ENCODE measurements around the gene TAF10.

Gene TAF10

DNA sequence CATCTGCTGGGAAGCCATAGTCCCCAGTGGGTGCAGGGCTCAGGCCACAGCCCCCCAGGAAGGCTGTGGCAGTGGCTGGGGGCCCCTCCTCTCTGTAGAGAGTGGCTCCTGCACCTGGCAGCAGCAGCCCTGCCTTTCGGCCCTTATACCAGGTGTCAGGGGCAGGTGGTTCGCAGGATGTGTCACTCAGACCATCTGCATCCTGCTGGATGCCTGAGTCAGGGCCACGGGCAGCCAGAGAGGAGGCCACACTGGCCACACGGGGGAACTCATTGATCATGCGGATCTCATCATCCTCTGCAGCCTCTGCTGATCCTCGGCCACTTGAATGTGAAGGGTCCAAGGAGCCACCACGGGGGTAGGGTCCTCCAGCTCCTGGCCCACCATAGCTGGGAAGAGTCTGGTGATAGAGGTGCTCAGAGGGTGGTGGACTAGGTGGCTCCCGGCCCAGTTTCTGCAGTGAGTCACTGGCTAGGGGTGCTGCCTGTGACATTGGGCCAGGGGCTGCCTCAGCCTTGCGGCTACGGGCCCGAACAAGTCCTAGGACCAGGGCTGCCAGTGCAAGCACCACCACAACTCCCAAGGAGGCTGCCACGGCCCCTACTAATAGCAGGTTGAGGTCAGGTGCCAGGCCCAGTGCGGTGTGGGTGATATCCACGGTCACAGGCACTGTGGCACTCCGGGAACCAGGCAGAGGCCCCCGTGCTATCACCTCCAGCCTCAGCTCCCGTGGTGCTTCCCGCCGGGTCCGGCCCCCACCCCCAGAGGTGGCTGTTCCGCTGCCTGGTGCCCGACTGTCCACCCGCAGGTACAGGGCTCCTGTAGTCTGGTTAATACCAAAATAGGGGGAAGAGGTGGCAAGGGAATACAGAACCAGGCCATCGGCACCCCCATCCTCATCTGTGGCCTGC is 10.5 kb upstream of the TAF10 start:
- peaks cover 21% of the 10 kb centered on the region for H3K4me1 ChIP-seq (ENCODE audit: insufficient read depth, low read length, severe bottlenecking)
- H3K9me3 ChIP-seq (ENCODE audit: low read length) = no peaks in the 10 kb centered on the region
- H3K27ac ChIP-seq (ENCODE audit: low read depth, low read length, poor library complexity, severe bottlenecking) = no peak overlapping the region
- no peaks in the 10 kb centered on the region for H3K9me2 ChIP-seq (ENCODE audit: low read depth, low read length)
- no peaks in the 10 kb centered on the region for H3F3A ChIP-seq (ENCODE audit: insufficient read depth, low read length)
- no peaks in the 10 kb centered on the region for H3K36me3 ChIP-seq (ENCODE audit: insufficient read depth, low read length)
- H3K27me3 ChIP-seq (ENCODE audit: insufficient read depth, low read length) = 0 out of 2 replicates have a peak, but pooled peaks cover 4% of the 10 kb centered on the region
- TF ChIP-seq, protein P1, sequence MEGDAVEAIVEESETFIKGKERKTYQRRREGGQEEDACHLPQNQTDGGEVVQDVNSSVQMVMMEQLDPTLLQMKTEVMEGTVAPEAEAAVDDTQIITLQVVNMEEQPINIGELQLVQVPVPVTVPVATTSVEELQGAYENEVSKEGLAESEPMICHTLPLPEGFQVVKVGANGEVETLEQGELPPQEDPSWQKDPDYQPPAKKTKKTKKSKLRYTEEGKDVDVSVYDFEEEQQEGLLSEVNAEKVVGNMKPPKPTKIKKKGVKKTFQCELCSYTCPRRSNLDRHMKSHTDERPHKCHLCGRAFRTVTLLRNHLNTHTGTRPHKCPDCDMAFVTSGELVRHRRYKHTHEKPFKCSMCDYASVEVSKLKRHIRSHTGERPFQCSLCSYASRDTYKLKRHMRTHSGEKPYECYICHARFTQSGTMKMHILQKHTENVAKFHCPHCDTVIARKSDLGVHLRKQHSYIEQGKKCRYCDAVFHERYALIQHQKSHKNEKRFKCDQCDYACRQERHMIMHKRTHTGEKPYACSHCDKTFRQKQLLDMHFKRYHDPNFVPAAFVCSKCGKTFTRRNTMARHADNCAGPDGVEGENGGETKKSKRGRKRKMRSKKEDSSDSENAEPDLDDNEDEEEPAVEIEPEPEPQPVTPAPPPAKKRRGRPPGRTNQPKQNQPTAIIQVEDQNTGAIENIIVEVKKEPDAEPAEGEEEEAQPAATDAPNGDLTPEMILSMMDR (IDR thresholded peaks at IDR 0.05; ENCODE audit: low read length) = no peak
- TF ChIP-seq EZH2 (IDR thresholded peaks at IDR 0.05; ENCODE audit: borderline replicate concordance, low read length) = no peak
- no peaks in the 10 kb centered on the region for H3K79me2 ChIP-seq (ENCODE audit: insufficient read depth, low read length)
- no peak overlapping the region for H3K4me3 ChIP-seq (ENCODE audit: low read depth, low read length, poor library complexity, severe bottlenecking)
- H4K20me1 ChIP-seq (ENCODE audit: insufficient read depth, low read length) = no peaks in the 10 kb centered on the region
- no peak overlapping the region for H2AFZ ChIP-seq (ENCODE audit: low read length)
- no peak overlapping the region for H3K4me2 ChIP-seq (ENCODE audit: low read length)
- no peak overlapping the region for H3K9ac ChIP-seq (ENCODE audit: low read length)

DNA sequence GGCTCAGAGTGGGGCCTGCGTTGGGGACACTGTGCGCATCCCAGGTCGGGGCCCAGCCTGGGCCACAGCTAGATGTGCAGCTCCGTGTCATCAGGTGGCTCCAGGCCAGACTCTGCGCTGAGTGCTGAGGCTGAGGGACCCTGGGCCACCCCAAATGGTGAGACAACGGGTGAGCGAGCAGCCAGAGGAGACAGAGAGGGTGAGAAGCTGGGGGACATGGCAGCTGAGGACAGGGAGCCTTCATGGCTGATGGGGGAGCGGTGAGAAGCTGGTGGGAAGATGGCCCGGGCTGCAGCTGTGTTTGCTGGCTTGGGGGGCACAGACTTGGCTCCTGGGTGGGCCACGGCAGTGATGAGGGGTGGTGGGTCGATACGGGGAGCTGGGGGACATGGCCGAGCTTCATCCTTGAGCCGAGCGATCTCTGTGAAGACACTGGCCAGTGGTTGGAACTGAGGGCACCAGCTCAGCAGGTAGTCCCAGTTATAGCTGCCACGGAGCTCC is 9.7 kb upstream of the TAF10 start:
- Histone ChIP-seq H3K79me2 (ENCODE audit: insufficient read depth, low read length) (no peaks in the 10 kb centered on the region), H2AFZ (ENCODE audit: low read length) (no peak overlapping the region), H3F3A (ENCODE audit: insufficient read depth, low read length) (no peaks in the 10 kb centered on the region), H3K9ac (ENCODE audit: low read length) (no peak overlapping the region), H3K9me2 (ENCODE audit: low read depth, low read length) (no peaks in the 10 kb centered on the region), H3K4me1 (ENCODE audit: insufficient read depth, low read length, severe bottlenecking) (peaks cover 19% of the 10 kb centered on the region), H4K20me1 (ENCODE audit: insufficient read depth, low read length) (no peaks in the 10 kb centered on the region), H3K36me3 (ENCODE audit: insufficient read depth, low read length) (no peaks in the 10 kb centered on the region), H3K4me3 (ENCODE audit: low read depth, low read length, poor library complexity, severe bottlenecking) (no peak overlapping the region), H3K4me2 (ENCODE audit: low read length) (no peak overlapping the region), H3K9me3 (ENCODE audit: low read length) (no peaks in the 10 kb centered on the region), H3K27me3 (ENCODE audit: insufficient read depth, low read length) (0 out of 2 replicates have a peak, but pooled peaks cover 4% of the 10 kb centered on the region), H3K27ac (ENCODE audit: low read depth, low read length, poor library complexity, severe bottlenecking) (no peak overlapping the region)
- TF ChIP-seq, protein P1 (IDR thresholded peaks at IDR 0.05; ENCODE audit: low read length) = no peak
- TF ChIP-seq EZH2 (IDR thresholded peaks at IDR 0.05; ENCODE audit: borderline replicate concordance, low read length) = no peak

DNA sequence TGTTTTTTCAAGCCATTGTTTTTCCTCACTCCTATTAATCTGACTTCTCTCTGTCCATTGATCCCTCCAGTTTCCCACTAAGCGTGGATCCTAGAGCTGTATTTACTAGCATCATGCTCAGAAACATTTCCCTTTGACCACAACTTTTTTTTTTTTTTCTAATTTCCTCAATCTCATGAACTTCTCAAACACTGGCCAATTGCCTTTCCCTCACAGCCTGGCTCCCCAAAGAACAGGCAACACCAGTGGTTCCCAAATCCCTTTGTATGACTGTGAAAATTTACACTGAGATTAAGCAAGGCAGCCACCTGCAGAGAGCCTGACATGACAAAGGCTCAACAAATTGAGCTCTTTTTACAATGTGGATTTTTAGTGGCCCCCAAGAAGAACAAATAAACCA is 8.6 kb upstream of the TAF10 start:
- Histone ChIP-seq H2AFZ (ENCODE audit: low read length) (no peak overlapping the region), H4K20me1 (ENCODE audit: insufficient read depth, low read length) (no peaks in the 10 kb centered on the region), H3K36me3 (ENCODE audit: insufficient read depth, low read length) (0 out of 2 replicates have a peak, but pooled peaks cover 2% of the 10 kb centered on the region), H3K27me3 (ENCODE audit: insufficient read depth, low read length) (0 out of 2 replicates have a peak, but pooled peaks cover 4% of the 10 kb centered on the region), H3K4me2 (ENCODE audit: low read length) (no peak overlapping the region), H3K79me2 (ENCODE audit: insufficient read depth, low read length) (no peaks in the 10 kb centered on the region), H3K9me2 (ENCODE audit: low read depth, low read length) (no peaks in the 10 kb centered on the region), H3K4me3 (ENCODE audit: low read depth, low read length, poor library complexity, severe bottlenecking) (no peak overlapping the region), H3F3A (ENCODE audit: insufficient read depth, low read length) (no peaks in the 10 kb centered on the region), H3K27ac (ENCODE audit: low read depth, low read length, poor library complexity, severe bottlenecking) (no peak overlapping the region), H3K4me1 (ENCODE audit: insufficient read depth, low read length, severe bottlenecking) (peaks cover 19% of the 10 kb centered on the region), H3K9ac (ENCODE audit: low read length) (no peak overlapping the region), H3K9me3 (ENCODE audit: low read length) (no peaks in the 10 kb centered on the region)
- no peak for TF ChIP-seq EZH2 (IDR thresholded peaks at IDR 0.05; ENCODE audit: borderline replicate concordance, low read length)
- TF ChIP-seq, protein P1 (IDR thresholded peaks at IDR 0.05; ENCODE audit: low read length) = no peak
